ENCODE data around the gene NXPH1.

NXPH1 gene

GRCh38 chr7:8491544-8492489 is 58.4 kb downstream of the NXPH1 start:
- no peak for FAIRE-seq

DNA sequence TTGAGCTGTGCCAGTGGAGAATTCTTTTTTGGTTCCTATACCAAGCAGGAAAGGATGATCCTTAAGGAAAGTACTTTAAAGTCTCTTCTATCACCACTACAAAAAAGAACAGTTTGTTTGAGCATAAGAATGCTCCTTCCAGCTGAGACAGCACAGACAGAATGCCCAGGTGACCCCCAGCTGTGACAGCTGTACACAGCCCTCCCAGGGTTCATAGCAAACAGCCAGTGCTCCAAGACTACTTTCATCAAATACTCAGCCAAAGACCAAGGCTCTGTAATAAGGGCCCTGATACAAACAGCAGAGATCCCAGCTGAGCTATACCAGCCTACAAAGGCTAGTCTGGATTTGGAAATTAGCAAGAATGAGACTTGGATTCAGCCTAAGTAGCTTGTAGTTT is 65.7 kb downstream of the NXPH1 start:
- FAIRE-seq (no peak), DNase-seq (ENCODE audit: insufficient read length, low spot score) (no peak)

More at GRCh38 chr7:8491544-8492489, 58.4 kb downstream of the NXPH1 start:
- no peak for DNase-seq (ENCODE audit: insufficient read length, low spot score)

DNA sequence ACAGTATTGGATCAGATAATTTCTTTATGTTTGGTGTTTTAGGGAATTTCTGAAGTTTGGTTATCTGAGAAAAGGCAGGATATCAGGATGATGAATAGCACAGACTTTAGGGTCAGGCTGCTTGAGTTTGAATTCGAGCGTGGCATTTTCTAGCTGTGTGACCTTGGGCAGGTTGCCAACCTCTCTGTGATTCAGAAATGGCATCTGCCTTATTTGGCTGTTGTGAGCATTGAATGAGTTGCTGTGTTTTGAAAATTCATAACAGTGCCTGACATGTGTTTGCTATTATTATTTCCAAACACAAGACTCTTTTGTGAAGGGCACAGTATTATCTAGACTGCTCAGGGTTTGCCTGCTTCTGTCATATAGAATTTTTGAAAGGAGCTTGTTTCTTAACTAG is 66.9 kb downstream of the NXPH1 start:
- FAIRE-seq (no peak), DNase-seq (ENCODE audit: insufficient read length, low spot score) (no peak)

DNA sequence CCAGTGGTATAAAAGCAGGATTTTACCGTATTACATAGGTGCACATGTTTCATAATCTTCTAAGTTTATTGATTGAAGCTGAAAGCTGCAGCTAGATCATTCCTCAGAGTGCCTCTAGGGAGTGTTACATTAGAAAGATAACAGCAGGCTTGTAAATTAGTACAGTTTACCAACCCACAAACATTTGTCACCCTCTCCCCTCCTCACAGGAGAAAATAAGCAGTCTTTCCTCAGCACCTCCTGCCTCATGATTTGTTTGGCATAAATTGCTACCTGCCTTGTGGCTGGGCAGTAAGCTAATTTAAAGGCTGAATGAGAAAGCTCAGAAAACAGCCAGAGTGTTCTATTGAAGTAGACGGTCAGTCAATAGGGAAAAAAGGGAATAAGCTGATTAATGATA is 74.2 kb downstream of the NXPH1 start:
- DNase-seq (ENCODE audit: insufficient read length, low spot score) (no peak), FAIRE-seq (no peak)

DNA sequence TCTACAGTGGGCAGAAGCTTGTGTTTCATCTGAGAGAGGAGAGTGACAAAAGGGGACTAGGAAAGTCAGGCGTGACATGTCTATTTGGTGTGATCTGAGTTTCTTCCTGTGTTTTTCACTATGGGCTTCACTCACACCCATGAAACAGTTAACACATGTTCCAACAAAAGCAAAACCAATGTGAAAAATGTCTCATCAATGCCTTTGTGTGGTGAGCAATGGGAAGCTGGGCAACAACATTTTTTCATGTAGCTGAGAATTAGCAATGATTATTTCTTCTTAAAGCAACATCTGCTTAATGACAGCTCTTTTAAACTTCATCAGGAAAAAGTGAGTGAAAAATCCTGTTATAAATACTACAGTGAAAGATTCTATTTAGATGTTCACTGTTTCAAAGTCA is 76.2 kb downstream of the NXPH1 start:
- no peak for FAIRE-seq
- no peak for DNase-seq (ENCODE audit: insufficient read length, low spot score)

DNA sequence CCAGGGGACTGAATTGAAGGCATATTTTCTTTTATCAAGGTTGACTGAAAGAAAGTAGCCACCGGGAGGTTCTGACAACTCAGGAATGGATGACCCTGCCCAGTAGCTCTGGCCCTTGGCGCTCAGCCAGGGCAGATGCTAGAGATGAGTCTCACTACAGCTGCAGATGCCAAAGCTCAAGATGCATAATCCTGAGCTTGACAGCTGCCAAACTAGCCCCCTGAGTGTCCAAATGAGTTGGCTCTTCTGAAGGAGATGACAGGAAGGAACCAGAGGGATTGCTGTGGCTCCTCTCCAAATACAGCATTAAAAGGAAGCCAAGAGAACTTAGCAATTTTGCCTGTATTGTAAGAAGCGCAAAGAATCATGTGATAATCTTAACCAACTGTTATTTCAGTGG is 78.4 kb downstream of the NXPH1 start:
- DNase-seq (ENCODE audit: insufficient read length, low spot score) (no peak), FAIRE-seq (no peak)

- DNase-seq (ENCODE audit: insufficient read length, low spot score), result no peak
- no peak for FAIRE-seq
Observed at GRCh38 chr7:8514781-8515519, 81.5 kb downstream of the NXPH1 start.

GRCh38 chr7:8515640-8516185 is 82.3 kb downstream of the NXPH1 start:
- FAIRE-seq (no peak), DNase-seq (ENCODE audit: insufficient read length, low spot score) (no peak)

- FAIRE-seq (no peak), DNase-seq (ENCODE audit: insufficient read length, low spot score) (no peak)
Observed at GRCh38 chr7:8516976-8517375, 83.6 kb downstream of the NXPH1 start.

DNA sequence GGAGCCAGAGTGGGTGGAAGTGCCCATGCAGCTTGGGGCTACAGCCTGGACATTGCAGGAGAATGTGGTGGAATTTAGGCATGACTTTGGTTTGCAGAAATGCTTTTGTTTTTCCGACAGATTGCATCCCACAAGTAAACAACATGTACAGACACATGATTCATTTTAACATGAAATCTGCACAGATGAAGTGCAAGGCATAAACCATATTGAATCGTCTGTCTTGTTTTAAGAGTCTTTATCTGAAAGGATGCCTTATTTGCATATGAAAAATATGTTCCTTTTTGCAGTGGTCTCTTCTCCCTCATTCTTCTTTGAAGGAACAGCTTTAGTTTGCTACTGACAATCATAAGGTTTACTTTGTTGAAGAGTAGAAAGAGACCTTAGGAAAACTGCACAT is 94.9 kb downstream of the NXPH1 start:
- FAIRE-seq (no peak), DNase-seq (ENCODE audit: insufficient read length, low spot score) (no peak)

DNA sequence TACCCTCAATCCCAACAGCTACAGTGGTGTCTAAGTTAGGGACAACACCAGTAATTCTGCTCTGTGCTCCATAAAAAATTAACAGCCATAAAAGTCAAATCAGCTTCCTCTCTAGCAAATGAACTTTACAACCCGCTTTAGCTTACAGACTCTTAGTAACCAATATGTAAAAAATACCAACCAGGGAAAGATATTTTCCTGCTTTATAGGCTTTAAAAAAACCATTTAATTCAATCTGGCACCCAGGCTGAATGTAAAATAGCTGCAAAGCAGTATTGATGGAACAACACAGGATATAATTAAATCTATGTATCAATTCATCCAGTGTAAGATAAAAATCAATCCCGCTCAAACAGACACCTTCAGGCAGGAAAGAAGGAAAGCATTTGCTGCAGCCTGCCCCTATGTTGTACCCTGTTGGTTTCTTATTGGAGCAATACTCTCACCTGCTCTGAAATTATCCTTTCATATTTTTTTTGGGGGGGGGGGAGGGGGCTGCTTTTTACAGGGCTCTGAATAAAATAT is 98.6 kb downstream of the NXPH1 start:
- DNase-seq (ENCODE audit: insufficient read length, low spot score), result no peak
- no peak for FAIRE-seq

DNA sequence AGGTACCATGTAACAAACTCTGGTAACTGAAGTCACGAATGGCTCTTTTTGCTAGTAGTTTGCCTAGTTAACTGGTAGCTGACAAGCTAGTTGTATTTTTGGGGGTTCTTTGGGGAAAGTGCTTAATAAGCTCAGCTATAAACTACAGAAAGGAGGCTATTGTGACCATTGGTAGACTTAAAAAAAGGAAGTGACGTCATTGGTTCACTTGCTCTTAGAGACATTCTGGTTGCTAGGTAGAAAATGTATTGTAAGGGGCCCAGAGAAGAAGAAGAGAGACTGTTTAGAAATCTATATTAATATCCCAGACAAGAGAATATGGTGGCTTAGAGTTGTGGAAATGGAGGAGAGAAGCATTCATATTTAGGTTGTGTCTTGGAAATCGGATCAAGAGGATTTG is 103.0 kb downstream of the NXPH1 start:
- FAIRE-seq, result no peak
- no peak for DNase-seq (ENCODE audit: insufficient read length, low spot score)

DNA sequence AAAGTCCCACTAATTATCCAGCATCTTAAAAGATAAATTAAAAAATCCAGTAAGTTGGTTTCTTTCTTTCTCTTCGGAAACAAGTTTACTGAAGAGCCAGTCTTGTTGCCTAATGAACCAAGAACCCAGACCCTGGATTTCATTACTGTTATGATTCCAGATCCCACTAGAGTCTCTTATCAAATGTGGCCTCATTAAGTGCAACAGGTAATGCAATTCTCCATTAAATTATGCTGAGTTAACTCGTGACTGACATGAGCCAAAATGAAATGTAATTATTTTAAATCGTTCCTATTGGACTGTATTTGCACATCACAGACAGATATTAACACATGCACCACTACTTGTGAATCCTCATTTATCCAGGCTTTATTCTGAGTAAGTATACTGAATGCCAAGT is 115.6 kb downstream of the NXPH1 start:
- DNase-seq (ENCODE audit: insufficient read length, low spot score) (no peak), FAIRE-seq (no peak)

GRCh38 chr7:8560501-8560900 is 127.1 kb downstream of the NXPH1 start:
- no peak for FAIRE-seq
- no peak for DNase-seq (ENCODE audit: insufficient read length, low spot score)

DNA sequence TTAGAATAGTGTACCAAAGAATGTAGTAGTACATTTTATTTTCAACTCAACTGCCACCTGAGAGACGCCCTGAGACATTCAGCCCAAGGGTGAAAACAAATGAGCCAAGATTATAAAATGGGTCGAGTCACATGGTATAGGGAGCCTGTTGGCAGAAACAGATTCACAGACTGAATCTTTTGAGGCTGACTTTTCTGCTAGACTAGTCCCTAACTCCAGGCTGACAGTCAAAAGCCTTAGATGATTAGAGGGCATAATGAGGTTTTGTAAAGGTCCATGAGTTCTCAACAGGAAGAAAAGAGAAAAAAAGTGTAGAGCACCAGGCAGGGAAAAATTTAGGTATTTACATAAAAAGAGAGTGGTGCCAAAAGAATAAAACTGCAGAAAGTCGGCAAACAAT is 128.0 kb downstream of the NXPH1 start:
- FAIRE-seq (no peak), DNase-seq (ENCODE audit: insufficient read length, low spot score) (no peak)

GRCh38 chr7:8564281-8564680 is 130.9 kb downstream of the NXPH1 start:
- FAIRE-seq, result no peak

DNA sequence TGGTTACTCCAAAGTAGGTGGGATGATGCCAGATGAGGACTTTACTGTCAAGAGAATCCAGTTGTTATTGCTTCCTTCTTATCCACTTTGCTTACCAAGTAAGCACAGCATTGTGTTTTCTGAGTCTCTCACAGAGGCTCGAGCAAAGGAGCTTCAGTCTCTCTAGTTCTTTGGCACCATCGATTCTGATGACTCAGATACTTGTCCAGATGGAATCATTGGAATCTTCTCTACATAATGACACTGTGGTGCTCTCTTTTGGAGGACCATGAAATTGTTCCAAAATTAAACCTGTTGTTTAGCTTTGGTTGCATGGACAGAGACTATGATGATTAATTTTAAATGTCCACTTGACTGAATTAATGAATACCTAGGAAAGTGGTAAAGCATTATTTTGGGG is 132.6 kb downstream of the NXPH1 start:
- DNase-seq (ENCODE audit: insufficient read length, low spot score) (no peak), FAIRE-seq (no peak)

More at GRCh38 chr7:8564281-8564680, 130.9 kb downstream of the NXPH1 start:
- DNase-seq (ENCODE audit: insufficient read length, low spot score), result no peak

DNA sequence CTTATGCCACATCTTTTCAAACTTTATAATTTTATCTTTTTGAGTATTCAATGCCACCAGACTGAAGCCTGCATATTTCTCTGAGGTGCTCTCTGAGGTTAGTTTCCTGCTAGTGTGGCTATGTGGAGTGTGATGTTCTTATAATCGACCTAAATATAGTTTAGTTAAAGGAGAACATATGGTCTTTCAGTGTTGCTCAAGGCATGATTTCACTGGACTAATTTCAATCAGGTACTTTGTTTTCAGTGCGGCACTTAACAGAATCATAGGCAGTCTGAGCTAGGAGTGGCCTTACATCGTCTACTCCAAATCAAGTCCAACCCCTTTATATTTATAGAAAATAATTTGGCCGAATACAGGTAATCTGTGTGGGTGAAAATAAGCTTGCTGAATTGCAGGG is 134.2 kb downstream of the NXPH1 start:
- no peak for DNase-seq (ENCODE audit: insufficient read length, low spot score)

DNA sequence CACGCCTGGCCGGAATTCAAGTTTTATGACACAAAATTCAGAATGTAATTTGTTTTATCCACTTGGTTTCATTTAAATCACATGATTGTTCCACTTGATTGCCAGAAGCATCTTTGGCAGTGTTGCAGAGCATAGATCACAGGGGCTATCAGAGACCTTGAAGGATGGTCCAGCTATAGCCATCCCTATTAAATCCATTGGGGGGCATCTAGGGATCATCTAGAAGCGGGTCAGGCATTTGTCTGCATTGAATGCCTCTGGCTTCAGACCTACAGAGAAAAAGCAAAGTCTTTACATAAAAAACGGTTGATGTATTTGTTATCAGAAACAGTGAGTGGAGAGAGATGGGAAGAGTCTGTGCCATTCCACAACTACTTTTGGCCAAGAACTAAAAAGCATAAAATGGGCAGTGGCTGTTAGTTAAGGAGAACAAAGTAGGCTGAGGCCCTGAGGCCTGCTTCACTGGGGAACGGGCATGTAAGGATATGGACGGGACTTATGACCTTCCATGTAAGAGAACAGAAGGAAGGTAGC is 146.3 kb downstream of the NXPH1 start:
- FAIRE-seq (no peak), DNase-seq (ENCODE audit: insufficient read length, low spot score) (no peak)

More for the DNA sequence above, 134.2 kb downstream of the NXPH1 start:
- FAIRE-seq, result no peak

GRCh38 chr7:8581842-8582241 is 148.4 kb downstream of the NXPH1 start:
- DNase-seq (ENCODE audit: insufficient read length, low spot score) (no peak), FAIRE-seq (no peak)

GRCh38 chr7:8582728-8583127 is 149.3 kb downstream of the NXPH1 start:
- DNase-seq (ENCODE audit: insufficient read length, low spot score) (no peak), FAIRE-seq (no peak)

Data from GM19239 (cell line).